H1 (cell line): ENCODE measurements around the gene EFCAB6. TPM values are rescaled to one million over a fixed set of nuclear protein-coding genes. Genes with fewer than 3 reads are reported as not detected.

Experiments
- CTCF ChIA-PET: fragments of 300-600 bp; sonication (Branson Sonifier 250); formaldehyde crosslinking; loops from one replicate; lab custom pipeline; 2021; ENCODE audit not compliant: partially characterized antibody; lab: Charles Lee
- POLR2A ChIA-PET: fragments of 300-600 bp; sonication (Branson Sonifier 250); formaldehyde crosslinking; loops from one replicate; lab custom pipeline; 2021; ENCODE audit warnings: inconsistent platforms; ENCODE audit not compliant: partially characterized antibody; lab: Charles Lee
- DNase-seq, 2 experiments: peaks; one replicate each; pipeline versions ENCODE4 v3.0.0 to v3.0.0-alpha.2; 2010 to 2022; ENCODE audit warnings: low spot score in 2 of 2, low read depth in 1 of 2, mixed read lengths in 1 of 2
- FAIRE-seq: peaks from 2 replicates; lab custom pipeline; 2011; peaks lifted over from hg19 to GRCh38; lab: Jason Lieb, UNC
- H2AFZ ChIP-seq: 2 replicates; pipeline ENCODE4 v1.8.1; 2012; ENCODE audit warnings: low read length, inconsistent platforms
- H2AK5ac ChIP-seq: 2 replicates; pipeline ENCODE4 v1.6.1; 2013; ENCODE audit warnings: low read depth, low read length
- H2BK120ac ChIP-seq: replicated peaks from 2 replicates; pipeline ENCODE3; 2013; ENCODE audit warnings: low read depth, low read length, inconsistent platforms
- H2BK12ac ChIP-seq: 2 replicates; pipeline ENCODE4 v1.6.1; 2013; ENCODE audit warnings: low read depth, low read length
- H2BK15ac ChIP-seq: 2 replicates; pipeline ENCODE4 v1.6.1; 2013; ENCODE audit warnings: low read length
- H2BK20ac ChIP-seq: 2 replicates; pipeline ENCODE4 v1.6.1; 2013; ENCODE audit warnings: low read length
- H2BK5ac ChIP-seq: 2 replicates; pipeline ENCODE4 v1.6.1; 2013; ENCODE audit warnings: low read depth, low read length
- H3K14ac ChIP-seq: 2 replicates; pipeline ENCODE4 v1.6.1; 2013; ENCODE audit warnings: inconsistent platforms; ENCODE audit not compliant: insufficient read length
- H3K18ac ChIP-seq: 2 replicates; pipeline ENCODE4 v1.6.1; 2013; ENCODE audit warnings: low read length; ENCODE audit errors: extremely low read depth
- H3K23ac ChIP-seq: 2 replicates; pipeline ENCODE4 v1.6.1; 2013; ENCODE audit warnings: inconsistent platforms; ENCODE audit not compliant: insufficient read length
- H3K23me2 ChIP-seq: 2 replicates; pipeline ENCODE4 v1.6.1; 2013; ENCODE audit warnings: low read depth, low read length
- H3K27ac ChIP-seq: 2 replicates; pipeline ENCODE4 v1.6.1; 2011; ENCODE audit warnings: low read depth, low read length, inconsistent platforms
- H3K27me3 ChIP-seq, 4 experiments: replicated peaks in 1 of 4; 1 replicate in 1 of 4; 2 replicates in 3 of 4; pipeline versions ENCODE4 v1.6.1 to v1.8.1; 2011 to 2013; ENCODE audit warnings: low read length in 3 of 4, mild to moderate bottlenecking in 3 of 4, inconsistent platforms in 2 of 4, mixed read lengths in 2 of 4, moderate library complexity in 1 of 4; ENCODE audit not compliant: control insufficient read depth in 3 of 4, insufficient read depth in 3 of 4; ENCODE audit errors: extremely low read depth in 1 of 4
- H3K36me3 ChIP-seq, 4 experiments: 2 replicates each; pipeline versions ENCODE4 v1.6.1 to v1.8.1; 2011 to 2013; ENCODE audit warnings: mild to moderate bottlenecking in 4 of 4, low read length in 3 of 4, moderate library complexity in 2 of 4, control low read depth in 1 of 4, inconsistent platforms in 1 of 4; ENCODE audit not compliant: insufficient read depth in 4 of 4, control insufficient read depth in 2 of 4
- H3K4ac ChIP-seq: replicated peaks from 2 replicates; pipeline ENCODE3; 2013; ENCODE audit warnings: low read length, low read depth, mixed read lengths, inconsistent platforms; ENCODE audit not compliant: insufficient read length
- H3K4me1 ChIP-seq, 4 experiments: replicated peaks in 1 of 4; 1 replicate in 1 of 4; 2 replicates in 3 of 4; pipeline versions ENCODE4 v1.6.1 to v1.8.1; 2011 to 2013; ENCODE audit warnings: low read length in 3 of 4, inconsistent platforms in 2 of 4, mixed read lengths in 1 of 4; ENCODE audit not compliant: insufficient read depth in 4 of 4, control insufficient read depth in 3 of 4
- H3K4me2 ChIP-seq, 2 experiments: 2 replicates each; pipeline versions ENCODE4 v1.6.1 to v1.8.1; 2011 to 2013; ENCODE audit warnings: low read depth in 2 of 2, low read length in 2 of 2, control low read depth in 1 of 2, inconsistent platforms in 1 of 2, mild to moderate bottlenecking in 1 of 2; ENCODE audit not compliant: insufficient read depth in 1 of 2
- H3K4me3 ChIP-seq, 4 experiments: fragments of 200-600, 300-600 bp in 1 of 4; sonication (generic), shearing (Covaris generic), sonication (Bioruptor Twin) in 1 of 4; 2 replicates each; pipeline versions ENCODE4 v1.5.1 to v1.8.1; 2011 to 2016; ENCODE audit warnings: low read length in 4 of 4, low read depth in 3 of 4, control low read depth in 2 of 4, inconsistent platforms in 2 of 4, mild to moderate bottlenecking in 2 of 4, mixed read lengths in 1 of 4, moderate library complexity in 1 of 4; ENCODE audit not compliant: insufficient read depth in 2 of 4; ENCODE audit errors: extremely low read depth in 1 of 4
- H3K56ac ChIP-seq: replicated peaks from 2 replicates; pipeline ENCODE3; 2013; ENCODE audit warnings: low read depth, mild to moderate bottlenecking, mixed read lengths, low read length, inconsistent platforms; ENCODE audit not compliant: insufficient read length
- H3K79me1 ChIP-seq: 2 replicates; pipeline ENCODE4 v1.6.1; 2013; ENCODE audit warnings: low read depth, low read length, control low read depth
- H3K79me2 ChIP-seq, 2 experiments: 2 replicates each; pipeline versions ENCODE4 v1.6.1 to v1.8.1; 2012 to 2013; ENCODE audit warnings: low read length in 2 of 2, mild to moderate bottlenecking in 2 of 2, inconsistent platforms in 1 of 2; ENCODE audit not compliant: insufficient read depth in 2 of 2, control insufficient read depth in 1 of 2
- H3K9ac ChIP-seq, 4 experiments: replicated peaks in 1 of 4; 1 replicate in 1 of 4; 2 replicates in 3 of 4; pipeline versions ENCODE4 v1.6.1 to v1.8.1; 2011 to 2013; ENCODE audit warnings: low read depth in 3 of 4, low read length in 3 of 4, control low read depth in 2 of 4, mild to moderate bottlenecking in 2 of 4, moderate library complexity in 2 of 4, inconsistent platforms in 1 of 4; ENCODE audit errors: extremely low read depth in 1 of 4
- H3K9me3 ChIP-seq, 2 experiments: 2 replicates each; pipeline versions ENCODE4 v1.6.1 to v1.8.1; 2012 to 2013; ENCODE audit warnings: mild to moderate bottlenecking in 2 of 2, moderate library complexity in 2 of 2, control low read depth in 1 of 2, inconsistent platforms in 1 of 2, low read depth in 1 of 2, low read length in 1 of 2, mixed read lengths in 1 of 2; ENCODE audit not compliant: insufficient read depth in 2 of 2
- H4K20me1 ChIP-seq, 2 experiments: replicated peaks in 1 of 2; 2 replicates each; pipeline versions ENCODE3 to v1.8.1; 2011 to 2013; ENCODE audit warnings: inconsistent platforms in 2 of 2, low read length in 2 of 2, mild to moderate bottlenecking in 1 of 2; ENCODE audit not compliant: insufficient read depth in 2 of 2, control insufficient read depth in 1 of 2
- H4K5ac ChIP-seq: 2 replicates; pipeline ENCODE4 v1.6.1; 2013; ENCODE audit warnings: low read length, low read depth, mixed read lengths, inconsistent platforms; ENCODE audit not compliant: insufficient read length
- H4K8ac ChIP-seq: 2 replicates; pipeline ENCODE4 v1.8.0; 2013; ENCODE audit warnings: mild to moderate bottlenecking, moderate library complexity, low read length, inconsistent platforms; ENCODE audit not compliant: insufficient read depth; ENCODE audit errors: extremely low read depth
- H4K91ac ChIP-seq: replicated peaks from 2 replicates; pipeline ENCODE3; 2013; ENCODE audit warnings: low read length, mixed read lengths, inconsistent platforms; ENCODE audit not compliant: insufficient read length
- BACH1 ChIP-seq: IDR thresholded peaks from 2 replicates; pipeline ENCODE4 v1.6.1; 2012; ENCODE audit warnings: low read length, improper control_type of control experiment
- JUN ChIP-seq: IDR thresholded peaks from 2 replicates; pipeline ENCODE4 v1.6.1; 2011; ENCODE audit warnings: low read depth, mild to moderate bottlenecking, improper control_type of control experiment, low read length
- RNF2 ChIP-seq: fragments of 200-900, 300-1000 bp; sonication (generic); IDR thresholded peaks from 2 replicates; pipeline ENCODE4 v1.7.1; 2016; ENCODE audit warnings: borderline replicate concordance, low read depth, mild to moderate bottlenecking, antibody characterized with exemption, low read length; ENCODE audit not compliant: poor library complexity, severe bottlenecking; ENCODE audit errors: missing control alignments
- SP4 ChIP-seq: IDR thresholded peaks from 2 replicates; pipeline ENCODE4 v1.6.1; 2012; ENCODE audit warnings: low read length, inconsistent platforms
- SRF ChIP-seq: IDR thresholded peaks from 2 replicates; pipeline ENCODE4 v1.6.1; 2011; ENCODE audit warnings: mild to moderate bottlenecking, low read depth, low read length, moderate library complexity
- TCF12 ChIP-seq: IDR thresholded peaks from 2 replicates; pipeline ENCODE4 v1.6.1; 2011; ENCODE audit warnings: low read depth, mild to moderate bottlenecking, low read length
- WGBS, 2 experiments: shearing (Covaris generic) in 1 of 2; methylation state at CpG; one replicate each; pipeline versions ENCODE4 v1.1.6 to v1.1.7; 2013 to 2015; ENCODE audit warnings: low lambda C conversion rate in 2 of 2, mixed read lengths in 2 of 2, inconsistent platforms in 1 of 2, low coverage in 1 of 2, missing lambda C conversion rate in 1 of 2; ENCODE audit not compliant: insufficient replicate concordance in 2 of 2, insufficient coverage in 1 of 2, insufficient read length in 1 of 2; ENCODE audit errors: extremely low coverage in 1 of 2, missing lambda C conversion rate in 1 of 2; 5-methylcytosine and 5-hydroxymethylcytosine counted together
- polyA plus RNA-seq, 7 experiments: library from polyadenylated mRNA; depleted of rRNA in 3 of 7; stranded (reverse) in 5 of 7; unstranded in 2 of 7; fragments of >200 nt in 5 of 7; fragments of 200-250 nt in 2 of 7; gene quantifications; 1 replicate in 5 of 7; 2 replicates in 1 of 7; 4 replicates in 1 of 7; pipeline versions ENCODE4 v1.2.1 to v1.2.3, GENCODE V29; 2011 to 2013; ENCODE audit warnings: missing spikeins in 2 of 7, mixed read lengths in 2 of 7
- total RNA-seq: library from RNA; stranded (reverse); fragmentation: NEBNext Ultra II Directional; extraction: Animal tissue kit (Norgen Biotek cat#: 25700); gene quantifications from 2 replicates; pipeline ENCODE4 v1.2.1, GENCODE V29; 2021

EFCAB6 gene
- total and polyA plus RNA-seq, 2 of the 8 experiments (the other 6 are each of a cell fraction or from before 2014, with no cell fraction given), result 0.32 to 1.7 TPM

DNA sequence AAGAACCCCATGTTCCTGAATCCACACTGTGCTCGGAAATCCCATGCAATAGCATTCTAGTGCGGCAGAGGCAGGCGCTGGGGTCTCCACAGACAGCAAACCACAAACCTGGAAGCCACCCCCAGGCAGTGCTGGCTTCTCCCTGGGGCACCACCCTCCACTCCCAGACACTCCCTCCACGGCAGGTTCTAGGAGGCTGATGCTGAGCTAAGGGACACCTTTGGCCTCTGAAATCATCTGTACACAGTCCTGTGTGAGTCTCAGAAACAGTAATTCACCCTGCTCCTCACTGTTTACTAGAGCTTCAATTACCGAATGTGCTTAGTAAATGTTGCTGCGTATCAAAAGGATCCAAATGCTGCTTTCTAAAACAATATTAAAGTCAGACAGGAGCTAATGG lies 129.3 kb downstream of the EFCAB6 start:
- no peaks in the 10 kb centered on the region for H4K20me1 ChIP-seq
- no peak overlapping the region for H2BK12ac ChIP-seq
- POLR2A ChIA-PET, result no interaction called here
- H2BK15ac ChIP-seq, result no peak overlapping the region
- 0 out of 2 replicates have a peak overlapping the region, but pooled peaks have one; percentile 17 for H3K18ac ChIP-seq
- H3K79me2 ChIP-seq, result no peaks in the 10 kb centered on the region
- H3K4ac ChIP-seq, result no peak overlapping the region
- no peaks in the 10 kb centered on the region for H3K79me1 ChIP-seq
- no peaks in the 10 kb centered on the region for H3K36me3 ChIP-seq
- H3K4me2 ChIP-seq, result no peak overlapping the region; a peak in 1 of 4 replicates
- no peak overlapping the region for H3K4me3 ChIP-seq
- no peak overlapping the region for H2BK120ac ChIP-seq
- no peak for FAIRE-seq
- H3K4me1 ChIP-seq, result peaks cover 0 to 7% (median 1%) of the 10 kb centered on the region in 4 experiments; a peak in 4 of 7 replicates
- H2AK5ac ChIP-seq, result no peak overlapping the region
- H3K14ac ChIP-seq, result no peak overlapping the region
- no peaks in the 10 kb centered on the region for H3K9me3 ChIP-seq
- no peak overlapping the region for H2BK20ac ChIP-seq
- no peak overlapping the region for H3K27ac ChIP-seq
- no peak for TF ChIP-seq TCF12
- no peak for TF ChIP-seq RNF2
- TF ChIP-seq SP4, result no peak
- TF ChIP-seq JUN, result no peak
- no peak for TF ChIP-seq SRF
- TF ChIP-seq BACH1, result no peak
- TF ChIP-seq, all 59 proteins: peak for 0
- WGBS, 2 experiments, result 83% methylated on average over 6 of the region's 6 CpGs; no CpG with 5 or more reads in 1 of the 2 experiments
- Histone ChIP-seq H2BK5ac (no peak overlapping the region), H3K27me3 (no peaks in the 10 kb centered on the region), H3K9ac (no peak overlapping the region; a peak in 1 of 7 replicates), H3K23me2 (no peaks in the 10 kb centered on the region), H2AFZ (no peak overlapping the region; the same call in 1 of the 2 replicates), H3K56ac (no peak overlapping the region), H3K23ac (no peak overlapping the region), H4K91ac (no peak overlapping the region), H4K5ac (no peak overlapping the region), H4K8ac (no peak overlapping the region)
- CTCF ChIA-PET, result interaction anchor here (0.8 to 0.9 kb wide), 2 partner anchors 15 to 43 kb away, joined by 3 to 4 read pairs; no protein-coding TSS in a partner anchor
- no peak for DNase-seq
